Neural crest cell (in vitro differentiated cells): ENCODE results near the gene MACROH2A2. TPM values are rescaled to one million over a fixed set of nuclear protein-coding genes. Genes with fewer than 3 reads are reported as not detected.

ENCODE experiments used
- DNase-seq: peaks from one replicate; pipeline ENCODE4 v3.0.0; 2021; ENCODE audit warnings: low read depth, mixed read lengths, low spot score
- H3K27ac Mint-ChIP-seq: one replicate; pipeline ENCODE4 v1.8.0; 2021; ENCODE audit warnings: mild to moderate bottlenecking, mixed read lengths; ENCODE audit not compliant: unreplicated experiment
- H3K27me3 Mint-ChIP-seq: 2 replicates; pipeline ENCODE4 v1.8.0; 2021; ENCODE audit warnings: low read depth, mild to moderate bottlenecking, mixed read lengths
- H3K36me3 Mint-ChIP-seq: 2 replicates; pipeline ENCODE4 v1.8.0; 2021; ENCODE audit warnings: low read depth, mild to moderate bottlenecking, mixed read lengths
- H3K4me1 Mint-ChIP-seq: 2 replicates; pipeline ENCODE4 v1.8.0; 2021; ENCODE audit warnings: mixed read lengths
- H3K4me3 Mint-ChIP-seq: one replicate; pipeline ENCODE4 v1.8.0; 2021; ENCODE audit warnings: mild to moderate bottlenecking, mixed read lengths
- H3K9me3 Mint-ChIP-seq: 2 replicates; pipeline ENCODE4 v1.8.0; 2021; ENCODE audit warnings: mixed read lengths
- CTCF ChIP-seq: fragments of 200-600 bp; sonication (generic); conservative IDR thresholded peaks from 2 replicates; pipeline ENCODE4 v1.5.0; 2021; ENCODE audit warnings: antibody characterized with exemption, mild to moderate bottlenecking
- total RNA-seq: library from RNA; stranded (reverse); gene quantifications from 2 replicates; pipeline ENCODE4 v1.2.1, GENCODE V29; 2021

MACROH2A2 gene
- total RNA-seq, 1 donor from 2014 or later = 149 TPM

- no peak overlapping the region for H3K27ac Mint-ChIP-seq
- H3K4me3 Mint-ChIP-seq = no peak overlapping the region
- peaks cover 4% of the 10 kb centered on the region for H3K4me1 Mint-ChIP-seq
- H3K9me3 Mint-ChIP-seq = no peaks in the 10 kb centered on the region
- DNase-seq = no peak
- H3K27me3 Mint-ChIP-seq = peaks cover 5% of the 10 kb centered on the region
- H3K36me3 Mint-ChIP-seq = peaks cover 3% of the 10 kb centered on the region
- no peak for TF ChIP-seq CTCF
Measured at GRCh38 chr10:70140297-70140696, 87.7 kb downstream of the MACROH2A2 start.

GRCh38 chr10:70142555-70142954, 89.9 kb downstream of the MACROH2A2 start:
- Mint-ChIP-seq H3K27me3 (peaks cover 5% of the 10 kb centered on the region), H3K4me3 (no peak overlapping the region), H3K36me3 (peaks cover 3% of the 10 kb centered on the region), H3K4me1 (peaks cover 16% of the 10 kb centered on the region), H3K9me3 (no peaks in the 10 kb centered on the region), H3K27ac (no peak overlapping the region)
- DNase-seq = no peak
- no peak for TF ChIP-seq CTCF

- Mint-ChIP-seq H3K4me3 (peak overlapping the region; percentile 70), H3K27me3 (peaks cover 5% of the 10 kb centered on the region), H3K9me3 (no peaks in the 10 kb centered on the region), H3K36me3 (peaks cover 3% of the 10 kb centered on the region), H3K27ac (no peak overlapping the region), H3K4me1 (peaks cover 20% of the 10 kb centered on the region)
- DNase-seq = no peak
- no peak for TF ChIP-seq CTCF
Measured at GRCh38 chr10:70144372-70145110, 91.9 kb downstream of the MACROH2A2 start.

GRCh38 chr10:70145166-70145665, 92.6 kb downstream of the MACROH2A2 start:
- Mint-ChIP-seq H3K27ac (no peak overlapping the region), H3K9me3 (no peaks in the 10 kb centered on the region), H3K4me3 (peak overlapping the region; percentile 70), H3K36me3 (peaks cover 2% of the 10 kb centered on the region), H3K27me3 (peaks cover 5% of the 10 kb centered on the region), H3K4me1 (peaks cover 20% of the 10 kb centered on the region)
- DNase-seq = no peak
- TF ChIP-seq CTCF = no peak

GRCh38 chr10:70145666-70146488, 93.2 kb downstream of the MACROH2A2 start:
- Mint-ChIP-seq H3K36me3 (peaks cover 3% of the 10 kb centered on the region), H3K27ac (peak overlapping the region; percentile 89), H3K4me3 (peak overlapping the region; percentile 90), H3K27me3 (peaks cover 5% of the 10 kb centered on the region), H3K4me1 (peaks cover 20% of the 10 kb centered on the region), H3K9me3 (no peaks in the 10 kb centered on the region)
- DNase-seq = peak; percentile 64
- peak; percentile 69 for TF ChIP-seq CTCF
